ENCODE measurements around the gene FUNDC2. TPM values are rescaled to one million over a fixed set of nuclear protein-coding genes. Genes with fewer than 3 reads are reported as not detected.
A peak's percentile ranks its signal among the peaks of the same experiment; 100 is the strongest.

Gene FUNDC2
- total and polyA plus RNA-seq, 2 donors (not counting 3 experiments of a cell fraction or from before 2014, with no cell fraction given): 53.3 to 65.6 TPM

DNA sequence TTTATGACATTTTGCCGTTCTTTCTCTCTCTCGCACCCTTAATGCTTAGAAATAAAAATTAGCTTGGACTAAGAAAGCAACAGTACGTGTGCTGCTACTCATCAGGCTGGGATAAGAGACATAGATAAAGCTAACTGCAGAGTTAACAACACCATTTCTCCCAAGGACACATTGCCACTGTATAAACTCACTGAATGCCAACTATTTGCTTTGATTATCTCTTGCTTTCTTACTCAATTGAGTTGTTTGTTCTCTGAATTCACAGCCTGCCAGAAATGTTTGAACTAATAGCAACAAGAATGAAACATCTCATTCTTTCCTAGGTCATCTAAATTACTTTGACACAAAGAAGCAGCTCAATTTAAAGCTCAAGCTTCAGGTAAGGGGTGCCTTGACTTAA is 38.7 kb upstream of the FUNDC2 start:
- H3K4me3 ChIP-seq (replicated peaks in 1 of 3; ENCODE audit: insufficient read depth in 1 of 3, low read depth in 1 of 3, low read length in 3 of 3): no peak overlapping the region
- H3K4me1 ChIP-seq (ENCODE audit: control insufficient read depth, extremely low read depth, insufficient read depth, low read length): no peaks in the 10 kb centered on the region
- intact Hi-C loops (cut with micrococcal nuclease): no loop called here
- FAIRE-seq (peak; percentile 49), DNase-seq (ENCODE audit: low read depth, low spot score) (no peak)
- ChIA-PET CTCF (interaction anchor here (1.5 to 3.4 kb wide), 2 partner anchors 70 to 161 kb away, joined by 5 to 11 read pairs; no protein-coding TSS in a partner anchor), POLR2A (no interaction called here)
- no peaks in the 10 kb centered on the region for H3K27me3 ChIP-seq (ENCODE audit: control insufficient read depth in 2 of 2, insufficient read depth in 2 of 2, low read length in 2 of 2)
- H3K9me1 ChIP-seq (replicated peaks; ENCODE audit: control insufficient read depth, extremely low read depth, insufficient read depth, low read length): no peaks in the 10 kb centered on the region
- BruUV-seq (replicated peaks): no TSS peak
- no peak overlapping the region for H2AFZ ChIP-seq (ENCODE audit: low read depth, low read length)
- dilution Hi-C loops (cut with MboI; ENCODE audit: extremely low pct_ligation_motif_present, low sequenced_read_pairs): no loop called here
- H3K79me2 ChIP-seq (ENCODE audit: control insufficient read depth, insufficient read depth, low read length): no peaks in the 10 kb centered on the region
- H3K9me3 ChIP-seq (replicated peaks; ENCODE audit: control insufficient read depth, insufficient read depth, low read length): no peaks in the 10 kb centered on the region
- no peaks in the 10 kb centered on the region for H4K20me1 ChIP-seq (replicated peaks; ENCODE audit: control insufficient read depth, extremely low read depth, insufficient read depth, low read length)
- H3K9ac ChIP-seq (replicated peaks; ENCODE audit: extremely low read depth, insufficient read depth, low read length): no peak overlapping the region
- H3K27ac ChIP-seq (ENCODE audit: insufficient read depth, low read depth, low read length): no peak overlapping the region
- H3K36me3 ChIP-seq (ENCODE audit: control insufficient read depth in 2 of 2, extremely low read depth in 1 of 2, insufficient read depth in 2 of 2, low read length in 2 of 2): no peaks in the 10 kb centered on the region
- no peak overlapping the region for H3K4me2 ChIP-seq (ENCODE audit: insufficient read depth, low read length)
- TF ChIP-seq EZH2 (IDR thresholded peaks at IDR 0.05; ENCODE audit: borderline replicate concordance, low read depth, low read length, severe bottlenecking): no peak
- TF ChIP-seq, protein P1, sequence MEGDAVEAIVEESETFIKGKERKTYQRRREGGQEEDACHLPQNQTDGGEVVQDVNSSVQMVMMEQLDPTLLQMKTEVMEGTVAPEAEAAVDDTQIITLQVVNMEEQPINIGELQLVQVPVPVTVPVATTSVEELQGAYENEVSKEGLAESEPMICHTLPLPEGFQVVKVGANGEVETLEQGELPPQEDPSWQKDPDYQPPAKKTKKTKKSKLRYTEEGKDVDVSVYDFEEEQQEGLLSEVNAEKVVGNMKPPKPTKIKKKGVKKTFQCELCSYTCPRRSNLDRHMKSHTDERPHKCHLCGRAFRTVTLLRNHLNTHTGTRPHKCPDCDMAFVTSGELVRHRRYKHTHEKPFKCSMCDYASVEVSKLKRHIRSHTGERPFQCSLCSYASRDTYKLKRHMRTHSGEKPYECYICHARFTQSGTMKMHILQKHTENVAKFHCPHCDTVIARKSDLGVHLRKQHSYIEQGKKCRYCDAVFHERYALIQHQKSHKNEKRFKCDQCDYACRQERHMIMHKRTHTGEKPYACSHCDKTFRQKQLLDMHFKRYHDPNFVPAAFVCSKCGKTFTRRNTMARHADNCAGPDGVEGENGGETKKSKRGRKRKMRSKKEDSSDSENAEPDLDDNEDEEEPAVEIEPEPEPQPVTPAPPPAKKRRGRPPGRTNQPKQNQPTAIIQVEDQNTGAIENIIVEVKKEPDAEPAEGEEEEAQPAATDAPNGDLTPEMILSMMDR (IDR thresholded peaks at IDR 0.05; ENCODE audit: extremely low read depth in 1 of 2, insufficient read depth in 1 of 2, low read depth in 1 of 2, low read length in 2 of 2): no peak
- TF ChIP-seq POLR2AphosphoS5 (IDR thresholded peaks at IDR 0.05; ENCODE audit: insufficient read depth, low read depth, low read length): no peak
- TF ChIP-seq FOS (IDR thresholded peaks at IDR 0.05; ENCODE audit: borderline replicate concordance, insufficient read depth, low read length): no peak
- TF ChIP-seq, protein P2, sequence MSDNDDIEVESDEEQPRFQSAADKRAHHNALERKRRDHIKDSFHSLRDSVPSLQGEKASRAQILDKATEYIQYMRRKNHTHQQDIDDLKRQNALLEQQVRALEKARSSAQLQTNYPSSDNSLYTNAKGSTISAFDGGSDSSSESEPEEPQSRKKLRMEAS (IDR thresholded peaks at IDR 0.05; ENCODE audit: insufficient read depth, insufficient read length): no peak
- TF ChIP-seq JUN (IDR thresholded peaks at IDR 0.05; ENCODE audit: borderline replicate concordance, insufficient read depth, insufficient read length, low read depth): no peak
- TF ChIP-seq POLR2A (IDR thresholded peaks at IDR 0.05; ENCODE audit: low read depth, low read length): no peak

Data from endothelial cell of umbilical vein (primary cell).